Thyroid gland (tissue), 4 donors: Measurements from ENCODE around the gene RFC1. TPM values are rescaled to one million over a fixed set of nuclear protein-coding genes. Genes with fewer than 3 reads are reported as not detected.
"Not testable (repeated sequence)": the region's sequence is repeated elsewhere in the genome, so short reads cannot be mapped to it uniquely, and the experiment has no call there.

Experiments used
- DNase-seq, 2 donors: peaks; one replicate each; pipeline ENCODE4 v3.0.0-alpha.2; 2019
- H3K27ac ChIP-seq, 3 donors: fragments of 200-600 bp; sonication (generic); 1 replicate in 2 of 3; 2 replicates in 1 of 3; pipeline ENCODE4 v1.5.1; 2016 to 2019; ENCODE audit warnings: mild to moderate bottlenecking in 1 of 3, moderate library complexity in 1 of 3
- H3K27me3 ChIP-seq: fragments of 200-600 bp; sonication (generic); one replicate; pipeline ENCODE4 v1.5.1; 2019
- H3K36me3 ChIP-seq, 2 donors: fragments of 200-600 bp; sonication (generic); one replicate each; pipeline ENCODE4 v1.5.1; 2016 to 2019
- H3K4me1 ChIP-seq, 2 donors: fragments of 200-600 bp; sonication (generic); one replicate each; pipeline ENCODE4 v1.5.1; 2017 to 2019
- H3K4me3 ChIP-seq, 3 donors: fragments of 200-600 bp; sonication (generic); replicated peaks in 1 of 3; 1 replicate in 2 of 3; 2 replicates in 1 of 3; pipeline ENCODE4 v1.5.1; 2016; ENCODE audit warnings: mild to moderate bottlenecking in 1 of 3
- H3K9me3 ChIP-seq: fragments of 200-600 bp; sonication (generic); one replicate; pipeline ENCODE4 v1.5.1; 2017
- POLR2A ChIP-seq, 2 donors: fragments of 450-650 bp; IDR thresholded peaks; one replicate each; pipeline ENCODE4 v1.6.1; 2017; ENCODE audit warnings: antibody characterized with exemption in 2 of 2, mild to moderate bottlenecking in 2 of 2, moderate library complexity in 1 of 2
- WGBS, 2 donors: methylation state at CpG; one replicate each; pipeline ENCODE4 v1.1.5; 2017; 5-methylcytosine and 5-hydroxymethylcytosine counted together
- intact Hi-C: fragments of 100-400 bp; cut with DNase I; formaldehyde crosslinking; loops from one replicate; pipeline ENCODE4 v1.15.1; 2023
- total RNA-seq, 4 donors: library from RNA; depleted of rRNA; stranded (reverse); fragments of >200 nt; gene quantifications; one replicate each; pipeline ENCODE4 v1.2.3, GENCODE V29; 2016
- TF ChIP-seq, protein P1 (sequence below), 6 experiments: fragments of 200-600 bp in 3 of 6; fragments of 450-650 bp in 3 of 6; sonication (generic) in 3 of 6; IDR thresholded peaks; one replicate each; pipeline ENCODE4 v1.5.1; 2016 to 2019; ENCODE audit warnings: antibody characterized with exemption in 6 of 6, mild to moderate bottlenecking in 2 of 6, inconsistent platforms in 1 of 6, moderate library complexity in 1 of 6

RFC1 gene
- 10 to 100 TPM; 38.0 to 65.2 (median 46.0) TPM for total RNA-seq

DNA sequence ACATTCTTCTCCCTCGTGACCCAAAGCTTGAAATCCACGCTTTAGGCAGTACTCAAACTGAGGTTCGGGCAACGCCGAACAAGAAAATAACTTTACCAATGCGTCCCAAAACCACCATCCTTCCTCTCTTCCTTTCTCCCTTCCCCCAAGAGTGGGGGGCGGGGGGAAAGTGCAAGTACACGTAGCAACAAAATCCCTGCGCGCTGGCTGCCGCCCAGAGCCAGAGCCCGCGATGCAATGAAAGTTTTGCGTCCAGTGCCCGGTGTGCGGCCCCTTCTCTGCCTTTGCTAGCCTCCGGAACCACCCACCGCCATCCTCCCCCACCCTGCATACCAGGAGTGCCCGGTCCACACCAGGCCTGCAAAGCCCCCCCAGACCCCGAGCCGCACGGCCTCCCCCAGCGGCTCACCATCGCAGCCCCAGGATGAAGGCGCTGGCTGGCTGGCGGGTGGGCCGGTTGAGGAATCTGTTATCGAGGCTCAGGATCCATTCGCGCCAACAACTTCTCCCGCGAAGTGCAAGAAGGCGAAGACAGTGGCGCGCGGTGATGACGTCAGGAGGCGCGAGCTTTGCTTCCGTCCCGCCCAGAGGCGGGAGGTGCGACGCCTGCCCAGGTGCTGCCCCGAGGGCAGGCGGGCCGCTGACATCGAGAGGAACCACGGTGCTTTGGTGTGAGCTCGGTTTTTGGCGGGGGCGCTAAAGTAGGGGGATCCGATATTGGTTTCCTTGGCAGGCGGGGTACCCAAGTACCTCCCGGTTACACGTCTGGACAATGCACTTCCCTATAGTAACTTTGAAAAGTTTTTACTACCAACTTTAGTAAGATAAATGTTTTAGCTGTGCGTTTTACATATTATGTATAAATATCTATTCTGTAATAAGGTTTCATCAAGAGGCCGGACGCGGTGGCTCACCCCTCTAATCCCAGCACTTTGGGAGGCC, at the start of gene RFC1:
TSS of gene RFC1 (minus strand) at position 533 of the 942 bp plus-strand sequence. CDS start at position 412, 121 bp downstream.
- Histone ChIP-seq H3K36me3 (no peaks in the 10 kb centered on the region), H3K4me3 (peak within 1 kb of the TSS; percentile 70 to 97 (median 86)), H3K4me1 (peaks cover 0 to 12% of the 10 kb centered on the region in 2 donors), H3K27me3 (no peaks in the 10 kb centered on the region), H3K27ac (peak within 1 kb of the TSS; percentile 57 to 91 (median 89)), H3K9me3 (no peaks in the 10 kb centered on the region)
- TF ChIP-seq, protein P1, sequence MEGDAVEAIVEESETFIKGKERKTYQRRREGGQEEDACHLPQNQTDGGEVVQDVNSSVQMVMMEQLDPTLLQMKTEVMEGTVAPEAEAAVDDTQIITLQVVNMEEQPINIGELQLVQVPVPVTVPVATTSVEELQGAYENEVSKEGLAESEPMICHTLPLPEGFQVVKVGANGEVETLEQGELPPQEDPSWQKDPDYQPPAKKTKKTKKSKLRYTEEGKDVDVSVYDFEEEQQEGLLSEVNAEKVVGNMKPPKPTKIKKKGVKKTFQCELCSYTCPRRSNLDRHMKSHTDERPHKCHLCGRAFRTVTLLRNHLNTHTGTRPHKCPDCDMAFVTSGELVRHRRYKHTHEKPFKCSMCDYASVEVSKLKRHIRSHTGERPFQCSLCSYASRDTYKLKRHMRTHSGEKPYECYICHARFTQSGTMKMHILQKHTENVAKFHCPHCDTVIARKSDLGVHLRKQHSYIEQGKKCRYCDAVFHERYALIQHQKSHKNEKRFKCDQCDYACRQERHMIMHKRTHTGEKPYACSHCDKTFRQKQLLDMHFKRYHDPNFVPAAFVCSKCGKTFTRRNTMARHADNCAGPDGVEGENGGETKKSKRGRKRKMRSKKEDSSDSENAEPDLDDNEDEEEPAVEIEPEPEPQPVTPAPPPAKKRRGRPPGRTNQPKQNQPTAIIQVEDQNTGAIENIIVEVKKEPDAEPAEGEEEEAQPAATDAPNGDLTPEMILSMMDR (IDR thresholded peaks at IDR 0.05) = no peak
- peak in 1 of 2 donors; percentile 56 for TF ChIP-seq POLR2A (IDR thresholded peaks at IDR 0.05)
- DNase-seq = peak; percentile 94 to 95
- intact Hi-C loops = no loop called here
- WGBS, 2 donors = 6 to 8% methylated on average over 27 to 48 of the region's 60 CpGs

GRCh38 chr4:39415678-39416283, 49.6 kb upstream of the RFC1 start:
- DNase-seq = no peak
- Histone ChIP-seq H3K27me3 (no peaks in the 10 kb centered on the region), H3K4me3 (no peak overlapping the region), H3K36me3 (no peaks in the 10 kb centered on the region), H3K27ac (no peak overlapping the region), H3K4me1 (no peaks in the 10 kb centered on the region), H3K9me3 (no peaks in the 10 kb centered on the region)
- intact Hi-C loops = no loop called here
- WGBS, 2 donors = 77 to 79% methylated on average over 2 of the region's 2 CpGs
- TF ChIP-seq, protein P1 (IDR thresholded peaks at IDR 0.05) = no peak
- TF ChIP-seq POLR2A (IDR thresholded peaks at IDR 0.05) = no peak

GRCh38 chr4:39411561-39411960, 45.4 kb upstream of the RFC1 start:
- H3K9me3 ChIP-seq, DNase-seq, H3K27me3 ChIP-seq, H3K4me1 ChIP-seq, H3K27ac ChIP-seq, intact Hi-C loops, H3K36me3 ChIP-seq, H3K4me3 ChIP-seq: not testable (repeated sequence)
- 87 to 99% methylated on average over 8 of the region's 8 CpGs for WGBS, 2 donors

DNA sequence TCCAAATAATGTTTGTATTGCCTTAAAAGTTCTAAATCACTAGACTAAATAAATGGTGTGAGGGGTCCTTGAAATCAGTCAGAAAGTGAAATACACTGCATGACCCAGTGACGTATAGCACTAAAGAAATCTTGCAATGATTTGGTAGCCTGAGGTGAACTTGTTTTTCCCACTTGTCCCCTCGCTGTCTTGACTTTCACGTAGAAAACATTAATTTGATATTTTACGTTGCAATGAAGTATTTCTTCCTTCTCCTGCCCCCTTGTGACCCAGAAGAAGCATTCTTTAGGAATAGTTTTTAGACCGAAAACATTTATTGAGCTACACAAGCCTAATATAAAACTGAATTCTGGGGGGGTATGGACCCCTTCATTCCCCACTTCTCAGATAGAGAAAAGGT, 44.3 kb upstream of the RFC1 start:
- no peaks in the 10 kb centered on the region for H3K9me3 ChIP-seq
- no peaks in the 10 kb centered on the region for H3K27me3 ChIP-seq
- H3K4me1 ChIP-seq = no peaks in the 10 kb centered on the region
- H3K4me3 ChIP-seq = no peak overlapping the region
- TF ChIP-seq, protein P1 (IDR thresholded peaks at IDR 0.05) = peak in 1 of 6 experiments; percentile 5
- no peak for TF ChIP-seq POLR2A (IDR thresholded peaks at IDR 0.05)
- no peak for DNase-seq
- no peaks in the 10 kb centered on the region for H3K36me3 ChIP-seq
- H3K27ac ChIP-seq = no peak overlapping the region
- intact Hi-C loops = no loop called here
- WGBS, 2 donors = 50 to 66% methylated on average over 5 of the region's 5 CpGs

DNA sequence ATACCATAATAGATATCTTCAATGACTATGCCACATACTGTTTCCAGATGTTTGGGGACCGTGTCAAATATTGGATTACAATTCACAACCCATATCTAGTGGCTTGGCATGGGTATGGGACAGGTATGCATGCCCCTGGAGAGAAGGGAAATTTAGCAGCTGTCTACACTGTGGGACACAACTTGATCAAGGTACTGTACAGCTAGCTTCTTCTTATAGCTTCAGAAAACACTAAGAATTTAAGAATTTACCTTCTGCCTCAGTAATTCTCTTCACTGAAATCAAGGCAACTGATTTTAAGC, 41.4 kb upstream of the RFC1 start:
- intact Hi-C loops = no loop called here
- 74 to 77% methylated on average over 1 of the region's 1 CpG for WGBS, 2 donors
- Histone ChIP-seq H3K9me3 (no peaks in the 10 kb centered on the region), H3K27me3 (no peaks in the 10 kb centered on the region), H3K4me3 (no peak overlapping the region), H3K36me3 (no peaks in the 10 kb centered on the region), H3K4me1 (no peaks in the 10 kb centered on the region), H3K27ac (no peak overlapping the region)
- TF ChIP-seq POLR2A (IDR thresholded peaks at IDR 0.05) = no peak
- TF ChIP-seq, protein P1 (IDR thresholded peaks at IDR 0.05) = no peak
- no peak for DNase-seq
